Right lung (tissue), 5 donors: Measurements from ENCODE around the gene CACTIN. TPM values are rescaled to one million over a fixed set of nuclear protein-coding genes. Genes with fewer than 3 reads are reported as not detected.

Experiments used
- DNase-seq, 2 donors: peaks; one replicate each; pipeline ENCODE4 v3.0.0-alpha.2; 2013
- polyA plus RNA-seq, 5 donors: library from polyadenylated mRNA; unstranded; fragments of 120-200 nt; gene quantifications; one replicate each; pipeline versions ENCODE4 v1.2.1 to v1.2.3, GENCODE V29; 2013; ENCODE audit warnings: inconsistent platforms in 1 of 5, low replicate concordance in 1 of 5; ENCODE audit not compliant: insufficient read length in 5 of 5, insufficient read depth in 1 of 5

Gene CACTIN
- polyA plus RNA-seq, 5 donors, result 18.4 to 34.7 (median 26.0) TPM

- no peak for DNase-seq
Measured at GRCh38 chr19:3612330-3612729, 14.3 kb downstream of the CACTIN start.

- DNase-seq, result no peak
Measured at GRCh38 chr19:3611841-3612240, 14.7 kb downstream of the CACTIN start.

GRCh38 chr19:3610745-3611717, 15.6 kb downstream of the CACTIN start:
- DNase-seq, result no peak

- DNase-seq, result no peak
Measured at GRCh38 chr19:3609779-3610719, 16.5 kb downstream of the CACTIN start.

GRCh38 chr19:3608750-3609322, 17.8 kb downstream of the CACTIN start:
- no peak for DNase-seq

GRCh38 chr19:3608079-3608641, 18.4 kb downstream of the CACTIN start:
- no peak for DNase-seq

DNA sequence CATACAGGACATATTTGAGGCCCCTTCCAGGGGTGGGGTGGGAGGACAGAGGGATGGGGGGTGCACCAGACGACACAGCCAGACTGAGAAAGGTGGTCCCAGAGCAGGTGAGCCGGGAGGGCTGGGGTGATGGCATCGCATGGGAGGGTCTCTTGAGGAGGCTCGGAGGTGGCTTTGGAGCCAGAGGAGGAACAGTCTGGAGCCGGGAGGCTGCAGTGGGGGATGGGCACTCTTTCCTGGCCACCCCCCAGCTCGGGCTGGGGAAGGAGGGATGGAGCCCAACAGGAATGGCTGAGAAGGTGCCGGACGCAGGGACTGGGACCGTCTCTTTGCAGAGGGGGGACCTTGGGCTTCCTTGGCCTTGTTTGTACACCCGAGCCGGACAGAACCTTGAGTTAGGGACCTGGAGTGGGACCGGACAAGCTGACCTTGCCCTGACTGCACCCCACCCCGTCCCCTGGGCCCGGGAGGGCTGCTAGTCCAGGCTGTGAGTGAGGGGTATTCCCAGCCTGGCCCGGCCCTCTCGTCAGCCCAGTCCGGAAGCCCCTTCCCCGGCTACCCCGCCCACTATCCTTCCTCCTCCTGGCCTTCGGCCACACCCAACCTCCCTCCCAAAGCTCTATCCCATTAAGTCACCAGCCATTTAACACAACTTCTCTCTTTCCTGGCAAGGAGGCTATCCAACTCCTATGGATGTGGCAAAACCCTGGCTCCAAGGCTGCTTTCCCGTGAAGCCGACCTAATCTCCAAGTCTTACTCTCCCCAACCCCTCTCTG, 19.1 kb downstream of the CACTIN start:
- peak in 1 of 2 donors; percentile 33 for DNase-seq

DNA sequence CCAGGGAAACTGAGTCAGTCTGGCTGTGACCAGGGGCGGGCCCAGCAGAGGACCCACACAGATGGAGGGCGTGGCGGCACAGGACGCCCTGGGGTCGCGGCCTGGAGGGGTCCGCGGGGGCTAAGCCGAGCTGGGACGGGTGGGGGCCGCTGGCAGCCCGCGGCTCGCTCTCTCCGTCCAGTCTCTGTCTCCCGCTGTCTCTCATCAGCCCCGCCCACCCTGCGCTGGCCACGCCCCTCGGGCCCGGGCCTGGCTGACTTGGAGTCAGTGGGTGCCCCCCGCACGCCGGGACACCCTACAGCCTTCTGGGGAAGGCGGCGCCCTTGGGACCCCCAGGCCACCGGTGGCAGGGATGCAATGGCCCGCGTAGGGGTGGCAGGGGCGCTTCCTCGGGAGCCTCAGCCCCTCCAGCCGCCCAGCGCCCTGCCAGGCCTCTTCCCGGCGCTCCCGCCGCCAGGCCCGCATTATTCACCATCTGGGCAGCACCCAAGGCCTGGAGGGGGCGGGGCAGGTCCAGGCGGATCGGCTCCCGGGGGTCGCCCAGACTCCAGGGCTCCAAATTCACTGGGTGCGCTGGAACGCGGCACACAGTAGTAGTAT, 19.8 kb downstream of the CACTIN start, which contains the start of gene TBXA2R:
TBXA2R (minus strand) TSS at position 186 of the 600 bp plus-strand sequence. CDS start 6,241 bp downstream, outside the sequence.
- peak in 1 of 2 donors; percentile 31 for DNase-seq

DNA sequence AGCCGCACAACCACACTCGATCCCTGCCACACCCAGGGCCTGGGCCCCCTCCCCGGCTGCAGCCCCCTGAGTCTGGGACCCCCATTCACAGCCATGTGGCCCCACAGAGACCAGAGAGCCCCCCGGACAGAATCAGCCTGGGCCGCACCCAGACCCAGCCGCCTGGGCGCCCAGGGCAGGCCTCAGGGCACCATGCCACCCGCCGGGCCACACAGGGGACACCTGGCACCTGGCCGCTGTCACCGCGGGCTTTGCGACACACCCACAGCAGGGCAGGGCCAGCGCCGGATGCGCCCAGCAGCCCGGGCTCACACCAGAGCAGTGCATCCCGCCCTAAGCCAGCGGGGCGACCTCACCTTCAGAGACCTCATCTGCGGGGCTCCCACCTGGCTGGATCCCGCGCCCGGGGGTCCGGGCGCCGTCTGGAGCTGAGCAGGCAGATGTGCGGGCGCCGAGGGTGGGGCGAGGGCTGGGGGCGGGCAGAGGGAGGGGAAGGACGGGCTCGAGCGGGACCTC, 20.4 kb downstream of the CACTIN start:
- DNase-seq, result no peak

- no peak for DNase-seq
Measured at GRCh38 chr19:3605770-3606169, 20.8 kb downstream of the CACTIN start.

- DNase-seq, result no peak
Measured at GRCh38 chr19:3605361-3605760, 21.2 kb downstream of the CACTIN start.

GRCh38 chr19:3604987-3605343, 21.6 kb downstream of the CACTIN start:
- no peak for DNase-seq

DNA sequence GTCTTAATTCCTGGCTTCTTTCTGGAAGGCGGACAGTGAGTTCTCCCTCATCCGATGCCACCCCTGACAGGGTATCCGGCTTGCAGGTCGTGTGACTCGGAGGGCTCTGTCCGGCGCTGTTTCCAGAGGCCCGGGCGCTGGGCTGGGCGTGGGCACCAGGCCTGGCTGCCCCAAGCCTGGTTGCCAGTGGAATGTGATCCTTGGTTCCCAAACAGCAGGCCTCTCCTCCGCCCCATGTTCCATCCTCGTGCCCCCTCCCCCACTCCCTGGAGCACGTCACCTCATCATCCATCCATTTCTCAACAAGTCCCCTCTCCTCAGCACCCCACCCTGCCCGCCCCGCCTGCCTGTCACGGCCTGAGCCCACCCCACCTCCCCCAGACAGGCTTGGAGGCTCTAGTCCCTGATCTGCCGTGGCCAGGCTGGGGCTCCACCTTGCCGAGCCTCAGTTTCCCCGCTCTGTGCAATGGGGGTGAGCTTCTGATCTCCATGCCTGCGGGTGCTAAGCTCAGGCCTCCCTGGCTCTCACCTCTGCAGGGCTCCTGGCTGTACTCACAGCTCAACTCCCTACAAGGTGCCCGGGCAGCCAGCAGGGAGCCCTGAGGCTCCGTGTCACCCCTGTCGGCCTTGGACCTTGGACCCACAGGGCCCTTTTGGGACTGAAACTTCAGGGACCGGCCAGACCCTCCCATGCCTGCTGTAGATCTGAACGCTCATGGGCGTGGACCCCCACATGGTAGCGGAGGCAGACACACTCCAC, 22.2 kb downstream of the CACTIN start:
- no peak for DNase-seq

DNA sequence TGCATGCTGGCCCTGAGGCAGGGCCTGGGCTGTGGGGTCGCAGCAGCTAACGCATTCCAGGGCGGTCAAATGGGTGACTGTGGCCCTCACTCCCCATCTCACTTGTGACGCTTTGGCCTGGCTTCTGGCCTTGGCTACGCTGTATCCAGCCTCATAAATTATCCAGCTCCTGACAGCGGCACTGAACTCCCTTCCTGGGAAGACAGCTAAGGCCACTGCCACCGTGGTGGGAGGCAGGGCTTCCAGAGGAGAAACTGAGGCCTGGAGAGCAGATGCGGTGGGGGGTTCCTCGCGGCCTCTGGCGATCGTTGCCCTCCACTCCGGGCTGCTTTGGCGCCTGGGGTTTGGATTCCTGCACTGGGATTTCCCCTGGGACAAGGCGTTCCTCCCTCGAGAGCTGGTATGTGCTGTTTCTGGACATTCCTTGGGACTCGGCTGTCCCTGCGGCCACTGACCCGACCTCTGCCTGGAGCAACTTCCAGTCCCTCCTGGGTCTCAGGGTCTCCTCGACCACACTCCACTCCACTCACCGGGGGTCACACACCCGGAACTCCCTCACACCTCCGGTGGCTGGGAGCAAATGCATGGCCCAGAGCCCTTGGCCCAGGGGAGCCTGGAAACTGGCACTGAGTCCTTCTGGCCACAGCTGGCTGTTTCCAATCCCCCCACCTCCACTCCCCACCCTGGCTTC, 23.3 kb downstream of the CACTIN start:
- DNase-seq, result no peak

DNA sequence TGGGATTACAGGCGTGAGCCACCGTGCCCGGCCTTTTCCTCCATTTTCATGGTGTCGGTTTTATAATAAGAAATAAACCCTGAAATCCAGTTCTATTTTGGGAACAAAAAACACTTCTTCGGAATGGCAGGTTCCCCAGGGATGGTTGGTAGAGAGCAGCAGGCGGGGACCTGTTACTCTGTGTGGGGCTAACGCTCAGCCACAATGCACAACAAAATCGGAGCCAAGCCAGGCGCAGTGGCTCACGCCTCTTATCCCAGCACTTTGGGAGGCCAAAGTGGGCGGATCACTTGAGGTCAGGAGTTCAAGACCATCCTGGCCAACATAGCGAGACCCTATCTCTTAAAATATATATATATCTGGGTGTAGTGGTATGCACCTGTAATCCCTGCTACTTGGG, 25.6 kb downstream of the CACTIN start:
- DNase-seq, result no peak

- DNase-seq, result no peak
Measured at GRCh38 chr19:3599776-3600187, 26.8 kb downstream of the CACTIN start.

DNA sequence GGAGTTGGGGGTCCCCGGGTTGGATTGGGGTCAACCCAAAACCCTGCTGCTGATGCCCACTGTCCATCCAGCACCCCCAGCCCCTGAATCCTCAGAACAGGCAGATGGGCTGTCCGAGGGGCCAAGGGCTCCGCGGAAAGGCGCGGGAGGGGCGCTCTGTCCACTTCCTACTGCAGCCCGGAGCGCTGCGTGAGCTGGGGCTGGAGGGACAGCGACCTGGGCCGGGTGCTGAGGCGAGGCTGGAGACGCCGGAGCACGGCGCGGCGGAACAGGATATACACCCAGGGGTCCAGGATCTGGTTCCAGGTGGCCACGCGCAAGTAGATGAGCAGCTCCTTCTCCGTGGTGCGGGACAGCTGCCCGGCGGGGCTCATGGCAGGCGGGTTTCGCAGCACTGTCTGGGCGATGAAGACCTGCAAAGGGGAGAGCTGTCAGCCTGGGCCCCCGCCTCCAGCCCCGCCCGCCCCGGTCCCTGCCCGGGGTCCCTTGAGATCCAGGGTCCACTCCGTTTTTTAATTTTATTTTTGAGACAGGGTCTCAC, 31.0 kb downstream of the CACTIN start:
- DNase-seq, result no peak

GRCh38 chr19:3593156-3593555, 33.4 kb downstream of the CACTIN start:
- DNase-seq, result no peak
